ENCODE data around the gene TAB2. TPM values are rescaled to one million over a fixed set of nuclear protein-coding genes. Genes with fewer than 3 reads are reported as not detected.

Gene TAB2
- polyA plus RNA-seq, 4 donors, result 80.4 to 111 (median 99.3) TPM

DNA sequence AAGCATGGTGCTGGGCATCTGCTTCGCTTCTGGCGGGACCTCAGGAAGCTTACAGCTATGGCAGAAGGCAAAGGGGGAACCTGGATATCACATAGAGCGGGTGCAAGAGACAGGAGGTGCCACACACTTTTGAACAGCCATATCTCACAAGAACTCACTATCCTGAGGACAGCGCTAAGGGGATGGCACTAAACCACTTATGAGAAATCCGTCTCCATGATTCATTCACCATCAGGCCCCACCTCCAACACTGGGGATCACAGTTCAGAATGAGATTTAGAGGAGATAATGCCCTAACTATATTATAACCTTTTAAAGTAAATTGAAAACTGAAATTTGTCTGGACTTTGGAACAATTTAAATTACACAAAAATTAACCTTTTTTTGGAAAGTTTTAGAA, 44.8 kb downstream of the TAB2 start:
- DNase-seq (ENCODE audit: low read depth in 4 of 4, low spot score in 3 of 4), result no peak

DNA sequence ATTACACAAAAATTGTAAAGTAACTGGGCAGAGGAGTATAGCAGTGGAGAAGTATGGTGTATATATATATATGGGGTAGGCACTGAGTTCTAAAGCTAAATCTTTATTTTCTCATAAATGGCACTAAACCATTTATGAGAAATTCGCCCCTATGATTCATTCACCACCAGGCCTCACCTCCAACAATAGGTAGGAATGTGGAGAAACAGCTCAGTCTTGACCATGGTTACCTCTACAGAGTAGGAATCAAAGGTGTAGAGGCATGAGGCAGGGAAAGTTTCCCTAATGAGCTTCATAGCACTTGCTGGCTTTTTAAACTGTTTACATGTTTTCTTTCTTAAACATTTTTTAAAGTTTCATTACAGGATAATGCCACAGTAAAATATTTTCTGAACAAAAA, 45.6 kb downstream of the TAB2 start:
- no peak for DNase-seq (ENCODE audit: low read depth in 4 of 4, low spot score in 3 of 4)

DNA sequence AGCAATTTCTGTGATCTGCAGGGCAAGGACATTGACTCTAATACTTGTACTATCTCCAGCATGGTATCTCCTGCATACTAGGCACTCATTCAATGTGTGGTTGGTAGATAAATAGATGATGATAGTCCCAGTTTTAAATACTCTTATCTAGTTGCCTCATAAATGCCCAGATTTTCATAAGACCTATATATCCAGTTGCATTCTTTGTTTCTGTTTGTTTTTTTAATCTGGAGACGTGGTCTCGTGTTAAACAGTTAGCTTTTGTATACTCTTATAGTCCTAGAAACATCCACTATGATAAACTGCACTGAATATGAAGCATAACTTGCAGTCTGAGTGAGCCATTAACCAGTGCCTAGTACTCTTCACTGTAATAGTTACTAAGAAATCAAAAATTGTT, 47.0 kb downstream of the TAB2 start:
- no peak for DNase-seq (ENCODE audit: low read depth in 4 of 4, low spot score in 3 of 4)

- DNase-seq (ENCODE audit: low read depth in 4 of 4, low spot score in 3 of 4), result no peak
These were observed 47.7 kb downstream of the TAB2 start for GRCh38 chr6:149365197-149365596.

GRCh38 chr6:149366267-149366921, 48.9 kb downstream of the TAB2 start:
- DNase-seq (ENCODE audit: low read depth in 4 of 4, low spot score in 3 of 4), result no peak

- no peak for DNase-seq (ENCODE audit: low read depth in 4 of 4, low spot score in 3 of 4)
These were observed 50.6 kb downstream of the TAB2 start for GRCh38 chr6:149368065-149368464.

- no peak for DNase-seq (ENCODE audit: low read depth in 4 of 4, low spot score in 3 of 4)
These were observed 53.6 kb downstream of the TAB2 start for GRCh38 chr6:149371154-149371553.

- DNase-seq (ENCODE audit: low read depth in 4 of 4, low spot score in 3 of 4), result no peak
These were observed 54.5 kb downstream of the TAB2 start for GRCh38 chr6:149372062-149372461.

DNA sequence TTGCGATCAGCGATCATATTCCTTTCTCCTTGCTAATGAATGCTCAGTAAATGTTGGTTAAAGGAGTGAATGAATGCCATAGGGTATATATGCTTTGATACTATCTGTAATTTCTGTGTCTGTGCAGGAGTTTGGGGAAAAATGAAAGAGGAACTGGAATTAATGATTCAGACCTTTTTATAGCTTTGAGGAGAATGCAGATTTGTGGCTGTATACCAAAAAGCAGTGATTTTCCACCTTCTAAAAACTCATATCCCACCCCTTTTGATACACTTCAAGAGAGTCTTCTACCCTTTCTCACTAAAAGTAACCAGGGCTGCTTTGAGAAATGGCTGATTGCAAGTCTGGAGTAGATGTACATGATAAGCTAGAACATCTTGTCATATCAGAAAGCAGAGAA, 56.0 kb downstream of the TAB2 start:
- no peak for DNase-seq (ENCODE audit: low read depth in 4 of 4, low spot score in 3 of 4)

GRCh38 chr6:149379977-149380376, 62.5 kb downstream of the TAB2 start:
- no peak for DNase-seq (ENCODE audit: low read depth in 4 of 4, low spot score in 3 of 4)

DNA sequence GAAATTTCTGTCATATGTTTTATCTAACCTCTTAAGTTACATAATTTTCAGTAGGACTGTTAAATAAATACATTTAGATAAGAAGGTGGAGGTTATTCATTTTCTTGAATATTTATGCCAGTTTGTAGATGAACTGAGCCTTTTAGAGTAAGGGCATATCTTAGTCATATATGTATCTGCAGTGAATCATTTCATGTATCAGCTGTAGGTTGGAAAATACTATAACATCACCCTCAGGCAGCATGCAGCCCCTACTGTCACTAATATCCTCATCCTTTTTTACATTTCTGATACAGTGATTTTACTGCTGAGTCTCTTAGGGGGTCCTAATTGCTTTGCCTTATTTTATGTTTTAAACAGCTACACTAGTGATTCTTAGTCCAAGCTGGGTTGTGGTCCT, 63.0 kb downstream of the TAB2 start:
- DNase-seq (ENCODE audit: low read depth in 4 of 4, low spot score in 3 of 4), result no peak

DNA sequence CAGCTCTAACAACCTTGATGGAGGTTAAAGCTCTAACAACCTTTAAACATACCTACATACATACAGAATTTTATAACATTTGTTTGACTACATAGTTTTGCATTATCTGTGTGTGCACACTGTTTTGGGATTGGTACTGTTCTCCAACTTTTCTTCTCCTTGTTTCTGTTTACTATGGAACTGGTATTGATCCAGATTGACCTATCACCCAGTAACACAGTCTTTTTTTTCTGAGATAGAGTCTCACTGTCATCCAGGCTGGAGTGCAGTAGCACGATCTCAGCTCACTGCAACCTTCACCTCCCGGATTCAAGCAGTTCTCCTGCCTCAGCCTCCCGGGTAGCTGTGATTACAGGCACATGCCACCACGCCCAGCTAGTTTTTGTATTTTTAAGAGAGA, 65.9 kb downstream of the TAB2 start:
- DNase-seq (ENCODE audit: low read depth in 4 of 4, low spot score in 3 of 4), result no peak

GRCh38 chr6:149384464-149384863, 67.0 kb downstream of the TAB2 start:
- DNase-seq (ENCODE audit: low read depth in 4 of 4, low spot score in 3 of 4), result no peak

DNA sequence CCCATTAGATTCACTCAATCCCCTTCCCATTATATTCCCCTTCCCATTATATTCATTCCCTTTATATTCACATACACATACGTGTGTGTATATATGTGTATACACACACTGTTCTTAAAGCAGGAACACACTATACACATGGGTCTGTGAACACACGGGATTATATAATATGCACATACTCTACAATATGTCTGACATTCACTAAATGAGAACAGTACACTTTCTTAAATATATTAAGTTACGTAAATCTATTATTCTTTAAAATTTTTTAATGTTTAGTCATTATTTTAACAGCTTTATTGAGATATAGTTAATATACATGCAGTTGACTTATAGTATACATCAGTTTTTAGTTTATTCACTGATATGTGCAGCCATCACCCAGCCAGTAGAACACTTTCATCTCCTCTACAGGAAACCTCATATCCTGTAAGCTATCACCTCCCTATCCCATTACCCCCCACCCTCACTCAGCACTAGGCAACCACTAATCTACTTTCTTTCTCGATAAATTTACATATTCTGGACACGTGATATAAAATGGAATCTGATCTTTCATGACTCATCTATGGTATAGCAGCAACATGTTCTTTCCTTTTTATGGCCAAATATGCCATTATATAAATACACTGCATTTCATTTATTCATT, 68.6 kb downstream of the TAB2 start:
- no peak for DNase-seq (ENCODE audit: low read depth in 4 of 4, low spot score in 3 of 4)

DNA sequence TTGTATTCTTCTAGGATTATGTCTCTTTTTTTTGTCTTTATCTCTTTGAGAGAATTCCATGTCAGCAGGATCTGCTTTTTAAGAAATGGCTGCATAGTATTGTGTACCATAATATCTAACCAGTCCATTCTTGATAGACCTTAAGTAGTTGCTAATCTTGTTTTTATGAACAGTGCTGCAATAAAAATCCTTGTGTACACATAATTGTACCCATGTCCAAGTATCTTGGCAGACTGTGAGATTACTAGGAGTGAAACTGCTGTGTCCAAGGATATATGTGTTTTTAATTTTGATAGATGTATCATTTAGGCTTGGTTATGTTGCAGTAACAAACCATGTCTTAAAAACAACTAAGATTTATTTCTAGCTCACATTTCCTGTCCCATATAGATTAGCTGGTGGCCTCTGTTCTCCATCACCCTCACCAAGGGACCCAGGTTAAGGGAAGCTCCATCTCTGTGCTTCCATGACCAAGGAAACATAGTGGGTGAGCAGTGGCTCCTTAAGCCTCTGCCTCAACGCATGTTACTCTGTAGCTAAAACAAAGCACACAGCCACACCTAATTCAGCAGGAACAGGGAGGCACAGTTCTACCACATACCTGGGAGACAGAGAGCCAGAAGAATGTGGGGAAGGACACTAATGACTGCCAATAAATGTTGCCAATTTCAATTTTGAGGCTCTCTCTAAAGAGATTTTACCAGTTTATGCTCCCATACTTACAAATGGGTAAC, 70.4 kb downstream of the TAB2 start:
- no peak for DNase-seq (ENCODE audit: low read depth in 4 of 4, low spot score in 3 of 4)

DNA sequence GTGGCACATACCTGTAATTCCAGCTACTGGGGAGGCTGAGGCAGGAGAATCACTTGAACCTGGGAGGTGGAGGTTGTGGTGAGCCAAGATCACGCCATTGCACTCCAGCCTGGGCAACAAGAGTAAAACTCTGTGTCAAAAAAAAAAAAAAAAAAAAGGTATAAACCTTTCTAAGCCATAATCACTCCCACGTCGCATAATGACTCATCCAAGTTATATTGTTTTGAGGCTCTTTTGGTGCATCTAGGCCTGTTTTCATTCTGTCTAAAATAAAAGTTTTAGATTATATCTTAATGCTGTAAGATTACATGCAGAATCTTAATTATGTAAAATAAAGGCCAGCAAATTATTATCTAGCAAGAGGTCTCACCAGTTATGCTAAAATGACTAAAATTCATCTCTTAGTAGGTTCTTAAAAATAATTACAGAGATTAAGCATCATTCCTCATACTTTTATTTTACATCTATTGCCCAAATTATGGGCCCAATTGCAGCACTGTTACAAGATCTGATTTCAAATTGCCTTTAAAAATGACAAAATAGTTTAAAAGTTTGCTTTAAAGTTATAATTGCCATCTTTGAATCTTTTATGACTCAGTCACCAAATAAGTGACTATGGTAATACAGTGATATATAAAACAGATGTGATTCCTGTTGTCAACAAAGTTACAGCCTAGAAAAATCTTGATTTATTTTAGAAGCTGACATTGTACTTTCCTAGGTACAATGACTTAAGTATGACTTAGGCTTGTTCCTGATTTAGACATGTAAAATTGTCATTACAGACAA, 72.2 kb downstream of the TAB2 start:
- no peak for DNase-seq (ENCODE audit: low read depth in 4 of 4, low spot score in 3 of 4)

DNA sequence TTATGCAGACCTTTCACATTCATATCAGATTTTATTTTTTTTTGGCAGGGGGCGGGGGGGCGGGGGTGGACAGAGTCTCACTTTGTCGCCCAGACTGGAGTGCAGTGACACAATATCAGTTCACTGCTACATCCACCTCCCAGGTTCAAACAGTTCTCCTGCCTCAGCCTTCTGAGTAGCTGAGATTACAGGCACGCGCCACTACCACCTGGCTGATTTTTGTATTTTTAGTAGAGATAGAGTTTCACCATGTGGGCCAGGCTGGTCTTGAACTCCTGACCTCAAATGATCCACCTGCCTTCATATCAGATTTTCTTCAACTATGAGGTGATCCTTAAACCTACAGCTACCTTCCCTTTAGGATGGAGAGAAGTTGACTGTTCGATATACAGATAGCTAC, 74.6 kb downstream of the TAB2 start:
- DNase-seq (ENCODE audit: low read depth in 4 of 4, low spot score in 3 of 4), result no peak

DNA sequence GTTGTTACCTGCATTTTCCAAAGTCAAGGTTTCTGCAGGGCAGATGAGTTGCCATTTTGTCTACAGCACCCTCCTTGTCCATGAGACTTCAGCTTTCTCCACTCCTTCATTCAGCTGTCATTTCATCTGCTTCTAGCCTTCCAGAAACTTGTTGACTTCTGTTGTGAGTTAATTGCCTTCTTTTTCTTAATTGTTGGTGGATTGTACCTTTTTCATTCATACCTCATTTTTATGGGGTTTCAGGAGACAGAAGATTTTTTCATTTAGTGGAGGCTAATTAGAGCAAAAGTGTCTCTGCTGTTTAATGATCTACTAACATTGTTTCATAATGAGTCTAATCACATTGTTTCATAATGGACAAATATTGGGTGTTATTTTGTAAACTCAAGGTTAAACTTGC, 75.0 kb downstream of the TAB2 start:
- no peak for DNase-seq (ENCODE audit: low read depth in 4 of 4, low spot score in 3 of 4)

GRCh38 chr6:149393002-149393679, 75.6 kb downstream of the TAB2 start:
- no peak for DNase-seq (ENCODE audit: low read depth in 4 of 4, low spot score in 3 of 4)

DNA sequence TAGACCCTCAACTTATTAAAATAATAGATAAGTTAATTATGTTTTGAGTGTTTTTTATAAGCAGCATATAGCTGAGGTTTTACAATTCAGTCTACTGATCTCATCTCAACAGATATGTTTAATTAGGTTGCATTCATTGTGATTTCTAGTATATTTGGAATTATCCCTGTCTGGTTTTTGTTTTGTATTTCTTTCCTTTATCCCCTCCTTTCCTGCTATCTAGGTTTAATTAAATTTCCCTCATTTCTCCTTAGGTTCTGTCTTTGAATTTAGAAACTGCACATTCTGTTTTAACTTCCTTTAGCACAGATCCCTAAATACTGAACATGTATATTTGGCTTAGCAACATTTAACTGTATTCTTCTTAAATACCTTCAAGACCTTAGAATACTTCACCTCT, 77.7 kb downstream of the TAB2 start:
- DNase-seq (ENCODE audit: low read depth in 4 of 4, low spot score in 3 of 4), result no peak

GRCh38 chr6:149397384-149397783, 79.9 kb downstream of the TAB2 start:
- no peak for DNase-seq (ENCODE audit: low read depth in 4 of 4, low spot score in 3 of 4)

Measured in left renal pelvis (tissue), 4 donors.